ENCODE data around the gene OASL. TPM values are rescaled to one million over a fixed set of nuclear protein-coding genes. Genes with fewer than 3 reads are reported as not detected.

The OASL gene
- polyA plus RNA-seq, 1 donor from 2014 or later = 0.42 TPM

DNA sequence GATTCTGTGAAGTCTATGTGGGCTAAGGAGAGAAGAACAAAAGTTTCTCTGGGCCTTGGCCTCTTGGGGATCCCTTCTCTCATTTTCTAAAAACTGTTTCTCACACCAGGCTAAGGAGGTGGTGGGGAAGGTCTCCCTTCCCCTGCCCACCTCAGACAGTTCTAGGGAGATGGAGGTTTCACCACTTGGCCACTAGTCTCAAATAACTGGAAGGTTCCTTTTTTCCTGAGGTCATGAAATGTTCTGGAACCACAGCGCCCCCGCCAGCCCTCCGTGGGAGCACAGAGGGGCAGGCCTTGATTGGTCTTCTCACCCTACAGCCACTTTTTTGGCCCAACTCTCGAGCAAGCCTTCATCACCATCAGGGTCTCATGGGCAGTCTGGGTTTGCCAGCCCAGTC, 35.4 kb downstream of the OASL start:
- Histone ChIP-seq H3K36me3 (ENCODE audit: insufficient read depth, low read length) (peaks cover 5% of the 10 kb centered on the region), H3F3A (ENCODE audit: insufficient read depth, low read length, poor library complexity, severe bottlenecking) (no peaks in the 10 kb centered on the region), H3K79me2 (replicated peaks; ENCODE audit: insufficient read depth, low read length) (no peaks in the 10 kb centered on the region), H3K9me3 (ENCODE audit: low read length) (no peaks in the 10 kb centered on the region), H3K4me3 (ENCODE audit: low read length) (no peak overlapping the region), H3K9me2 (ENCODE audit: insufficient read depth, low read length) (no peaks in the 10 kb centered on the region), H3K27me3 (ENCODE audit: insufficient read depth, low read depth, low read length) (no peaks in the 10 kb centered on the region), H3K9ac (ENCODE audit: low read length) (no peak overlapping the region), H3K27ac (ENCODE audit: low read length) (no peak overlapping the region), H3K4me2 (ENCODE audit: low read length) (no peak overlapping the region), H2AFZ (ENCODE audit: low read depth, low read length) (no peak overlapping the region), H4K20me1 (ENCODE audit: insufficient read depth) (no peaks in the 10 kb centered on the region)
- TF ChIP-seq MXI1 (conservative IDR thresholded peaks at IDR 0.05; ENCODE audit: poor library complexity, severe bottlenecking) = no peak
- TF ChIP-seq RAD21 (conservative IDR thresholded peaks at IDR 0.05) = no peak
- TF ChIP-seq, protein P1, sequence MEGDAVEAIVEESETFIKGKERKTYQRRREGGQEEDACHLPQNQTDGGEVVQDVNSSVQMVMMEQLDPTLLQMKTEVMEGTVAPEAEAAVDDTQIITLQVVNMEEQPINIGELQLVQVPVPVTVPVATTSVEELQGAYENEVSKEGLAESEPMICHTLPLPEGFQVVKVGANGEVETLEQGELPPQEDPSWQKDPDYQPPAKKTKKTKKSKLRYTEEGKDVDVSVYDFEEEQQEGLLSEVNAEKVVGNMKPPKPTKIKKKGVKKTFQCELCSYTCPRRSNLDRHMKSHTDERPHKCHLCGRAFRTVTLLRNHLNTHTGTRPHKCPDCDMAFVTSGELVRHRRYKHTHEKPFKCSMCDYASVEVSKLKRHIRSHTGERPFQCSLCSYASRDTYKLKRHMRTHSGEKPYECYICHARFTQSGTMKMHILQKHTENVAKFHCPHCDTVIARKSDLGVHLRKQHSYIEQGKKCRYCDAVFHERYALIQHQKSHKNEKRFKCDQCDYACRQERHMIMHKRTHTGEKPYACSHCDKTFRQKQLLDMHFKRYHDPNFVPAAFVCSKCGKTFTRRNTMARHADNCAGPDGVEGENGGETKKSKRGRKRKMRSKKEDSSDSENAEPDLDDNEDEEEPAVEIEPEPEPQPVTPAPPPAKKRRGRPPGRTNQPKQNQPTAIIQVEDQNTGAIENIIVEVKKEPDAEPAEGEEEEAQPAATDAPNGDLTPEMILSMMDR (IDR thresholded peaks at IDR 0.05; ENCODE audit: poor library complexity, severe bottlenecking) = no peak
- TF ChIP-seq POLR2AphosphoS5 (IDR thresholded peaks at IDR 0.05) = no peak
- TF ChIP-seq SMC3 (conservative IDR thresholded peaks at IDR 0.05; ENCODE audit: poor library complexity) = no peak
- TF ChIP-seq, protein P2, sequence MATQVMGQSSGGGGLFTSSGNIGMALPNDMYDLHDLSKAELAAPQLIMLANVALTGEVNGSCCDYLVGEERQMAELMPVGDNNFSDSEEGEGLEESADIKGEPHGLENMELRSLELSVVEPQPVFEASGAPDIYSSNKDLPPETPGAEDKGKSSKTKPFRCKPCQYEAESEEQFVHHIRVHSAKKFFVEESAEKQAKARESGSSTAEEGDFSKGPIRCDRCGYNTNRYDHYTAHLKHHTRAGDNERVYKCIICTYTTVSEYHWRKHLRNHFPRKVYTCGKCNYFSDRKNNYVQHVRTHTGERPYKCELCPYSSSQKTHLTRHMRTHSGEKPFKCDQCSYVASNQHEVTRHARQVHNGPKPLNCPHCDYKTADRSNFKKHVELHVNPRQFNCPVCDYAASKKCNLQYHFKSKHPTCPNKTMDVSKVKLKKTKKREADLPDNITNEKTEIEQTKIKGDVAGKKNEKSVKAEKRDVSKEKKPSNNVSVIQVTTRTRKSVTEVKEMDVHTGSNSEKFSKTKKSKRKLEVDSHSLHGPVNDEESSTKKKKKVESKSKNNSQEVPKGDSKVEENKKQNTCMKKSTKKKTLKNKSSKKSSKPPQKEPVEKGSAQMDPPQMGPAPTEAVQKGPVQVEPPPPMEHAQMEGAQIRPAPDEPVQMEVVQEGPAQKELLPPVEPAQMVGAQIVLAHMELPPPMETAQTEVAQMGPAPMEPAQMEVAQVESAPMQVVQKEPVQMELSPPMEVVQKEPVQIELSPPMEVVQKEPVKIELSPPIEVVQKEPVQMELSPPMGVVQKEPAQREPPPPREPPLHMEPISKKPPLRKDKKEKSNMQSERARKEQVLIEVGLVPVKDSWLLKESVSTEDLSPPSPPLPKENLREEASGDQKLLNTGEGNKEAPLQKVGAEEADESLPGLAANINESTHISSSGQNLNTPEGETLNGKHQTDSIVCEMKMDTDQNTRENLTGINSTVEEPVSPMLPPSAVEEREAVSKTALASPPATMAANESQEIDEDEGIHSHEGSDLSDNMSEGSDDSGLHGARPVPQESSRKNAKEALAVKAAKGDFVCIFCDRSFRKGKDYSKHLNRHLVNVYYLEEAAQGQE (IDR thresholded peaks at IDR 0.05; ENCODE audit: borderline replicate concordance) = no peak
- no peak for TF ChIP-seq TAF1 (IDR thresholded peaks at IDR 0.05; ENCODE audit: low read depth)
- TF ChIP-seq EZH2 (IDR thresholded peaks at IDR 0.05; ENCODE audit: borderline replicate concordance, insufficient read depth, low read length, poor library complexity, severe bottlenecking) = no peak
- no peak for TF ChIP-seq EP300 (conservative IDR thresholded peaks at IDR 0.05; ENCODE audit: poor library complexity, severe bottlenecking)

DNA sequence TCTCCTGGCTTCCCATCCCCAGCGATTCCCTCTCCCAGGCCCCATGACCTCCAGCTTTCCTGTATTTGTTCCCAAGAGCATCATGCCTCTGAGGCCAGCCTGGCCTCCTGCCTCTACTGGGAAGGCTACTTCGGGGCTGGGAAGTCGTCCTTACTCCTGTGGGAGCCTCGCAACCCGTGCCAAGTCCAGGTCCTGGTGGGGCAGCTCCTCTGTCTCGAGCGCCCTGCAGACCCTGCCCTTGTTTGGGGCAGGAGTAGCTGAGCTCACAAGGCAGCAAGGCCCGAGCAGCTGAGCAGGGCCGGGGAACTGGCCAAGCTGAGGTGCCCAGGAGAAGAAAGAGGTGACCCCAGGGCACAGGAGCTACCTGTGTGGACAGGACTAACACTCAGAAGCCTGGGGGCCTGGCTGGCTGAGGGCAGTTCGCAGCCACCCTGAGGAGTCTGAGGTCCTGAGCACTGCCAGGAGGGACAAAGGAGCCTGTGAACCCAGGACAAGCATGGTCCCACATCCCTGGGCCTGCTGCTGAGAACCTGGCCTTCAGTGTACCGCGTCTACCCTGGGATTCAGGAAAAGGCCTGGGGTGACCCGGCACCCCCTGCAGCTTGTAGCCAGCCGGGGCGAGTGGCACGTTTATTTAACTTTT, 37.1 kb downstream of the OASL start:
- no peak overlapping the region for H2AFZ ChIP-seq (ENCODE audit: low read depth, low read length)
- H3K4me2 ChIP-seq (ENCODE audit: low read length) = no peak overlapping the region
- H3K79me2 ChIP-seq (replicated peaks; ENCODE audit: insufficient read depth, low read length) = no peaks in the 10 kb centered on the region
- no peak overlapping the region for H3K27ac ChIP-seq (ENCODE audit: low read length)
- no peaks in the 10 kb centered on the region for H3K9me2 ChIP-seq (ENCODE audit: insufficient read depth, low read length)
- TF ChIP-seq TAF1 (IDR thresholded peaks at IDR 0.05; ENCODE audit: low read depth) (no peak), POLR2AphosphoS5 (IDR thresholded peaks at IDR 0.05) (no peak), EZH2 (IDR thresholded peaks at IDR 0.05; ENCODE audit: borderline replicate concordance, insufficient read depth, low read length, poor library complexity, severe bottlenecking) (no peak), EP300 (conservative IDR thresholded peaks at IDR 0.05; ENCODE audit: poor library complexity, severe bottlenecking) (no peak), MXI1 (conservative IDR thresholded peaks at IDR 0.05; ENCODE audit: poor library complexity, severe bottlenecking) (no peak), RAD21 (conservative IDR thresholded peaks at IDR 0.05) (no peak), SMC3 (conservative IDR thresholded peaks at IDR 0.05; ENCODE audit: poor library complexity) (no peak)
- TF ChIP-seq, protein P1 (IDR thresholded peaks at IDR 0.05; ENCODE audit: poor library complexity, severe bottlenecking) = no peak
- TF ChIP-seq, protein P2 (IDR thresholded peaks at IDR 0.05; ENCODE audit: borderline replicate concordance) = no peak
- H3K27me3 ChIP-seq (ENCODE audit: insufficient read depth, low read depth, low read length) = no peaks in the 10 kb centered on the region
- H3K4me3 ChIP-seq (ENCODE audit: low read length) = no peak overlapping the region
- H3K36me3 ChIP-seq (ENCODE audit: insufficient read depth, low read length) = peaks cover 5% of the 10 kb centered on the region
- no peaks in the 10 kb centered on the region for H3F3A ChIP-seq (ENCODE audit: insufficient read depth, low read length, poor library complexity, severe bottlenecking)
- no peaks in the 10 kb centered on the region for H3K9me3 ChIP-seq (ENCODE audit: low read length)
- no peaks in the 10 kb centered on the region for H4K20me1 ChIP-seq (ENCODE audit: insufficient read depth)
- no peak overlapping the region for H3K9ac ChIP-seq (ENCODE audit: low read length)
